ENCODE measurements around the gene DIO3. TPM values are rescaled to one million over a fixed set of nuclear protein-coding genes. Genes with fewer than 3 reads are reported as not detected.
"Not testable (repeated sequence)": the region's sequence is repeated elsewhere in the genome, so short reads cannot be mapped to it uniquely, and the experiment has no call there.

Gene DIO3
- total RNA-seq, 1 experiment from 2014 or later: not detected

- no peak for DNase-seq (ENCODE audit: low read depth, low spot score)
- in situ Hi-C loops (cut with HindIII; ENCODE audit: low pct_unique_long_range_greater_than_20kb, low sequenced_read_pairs): no loop called here
Observed at GRCh38 chr14:101564819-101565698, 3.8 kb downstream of the DIO3 start.

GRCh38 chr14:101567252-101567651 lies 6.0 kb downstream of the DIO3 start:
- no peak for DNase-seq (ENCODE audit: low read depth, low spot score)
- in situ Hi-C loops (cut with HindIII; ENCODE audit: low pct_unique_long_range_greater_than_20kb, low sequenced_read_pairs): no loop called here

- in situ Hi-C loops (cut with HindIII; ENCODE audit: low pct_unique_long_range_greater_than_20kb, low sequenced_read_pairs): no loop called here
Observed at GRCh38 chr14:101571004-101571403, 9.7 kb downstream of the DIO3 start.

GRCh38 chr14:101572526-101572925 lies 11.2 kb downstream of the DIO3 start:
- in situ Hi-C loops (cut with HindIII; ENCODE audit: low pct_unique_long_range_greater_than_20kb, low sequenced_read_pairs): not testable (repeated sequence)

More at GRCh38 chr14:101571004-101571403, 9.7 kb downstream of the DIO3 start:
- DNase-seq (ENCODE audit: low read depth, low spot score): no peak

GRCh38 chr14:101573289-101573688 lies 12.0 kb downstream of the DIO3 start:
- no peak for DNase-seq (ENCODE audit: low read depth, low spot score)
- in situ Hi-C loops (cut with HindIII; ENCODE audit: low pct_unique_long_range_greater_than_20kb, low sequenced_read_pairs): no loop called here

More at GRCh38 chr14:101572526-101572925, 11.2 kb downstream of the DIO3 start:
- not testable (repeated sequence) for DNase-seq (ENCODE audit: low read depth, low spot score)

- DNase-seq (ENCODE audit: low read depth, low spot score): no peak
- in situ Hi-C loops (cut with HindIII; ENCODE audit: low pct_unique_long_range_greater_than_20kb, low sequenced_read_pairs): no loop called here
Observed at GRCh38 chr14:101575581-101575980, 14.3 kb downstream of the DIO3 start.

GRCh38 chr14:101577221-101577909 lies 16.1 kb downstream of the DIO3 start:
- DNase-seq (ENCODE audit: low read depth, low spot score): no peak
- in situ Hi-C loops (cut with HindIII; ENCODE audit: low pct_unique_long_range_greater_than_20kb, low sequenced_read_pairs): no loop called here

- in situ Hi-C loops (cut with HindIII; ENCODE audit: low pct_unique_long_range_greater_than_20kb, low sequenced_read_pairs): no loop called here
- no peak for DNase-seq (ENCODE audit: low read depth, low spot score)
Observed at GRCh38 chr14:101578489-101578888, 17.2 kb downstream of the DIO3 start.

- no peak for DNase-seq (ENCODE audit: low read depth, low spot score)
- in situ Hi-C loops (cut with HindIII; ENCODE audit: low pct_unique_long_range_greater_than_20kb, low sequenced_read_pairs): no loop called here
Observed at GRCh38 chr14:101579372-101580080, 18.2 kb downstream of the DIO3 start.

GRCh38 chr14:101581806-101582205 lies 20.5 kb downstream of the DIO3 start:
- in situ Hi-C loops (cut with HindIII; ENCODE audit: low pct_unique_long_range_greater_than_20kb, low sequenced_read_pairs): no loop called here
- no peak for DNase-seq (ENCODE audit: low read depth, low spot score)

- DNase-seq (ENCODE audit: low read depth, low spot score): no peak
- in situ Hi-C loops (cut with HindIII; ENCODE audit: low pct_unique_long_range_greater_than_20kb, low sequenced_read_pairs): no loop called here
Observed at GRCh38 chr14:101582294-101582693, 21.0 kb downstream of the DIO3 start.

GRCh38 chr14:101583006-101583714 lies 21.9 kb downstream of the DIO3 start:
- in situ Hi-C loops (cut with HindIII; ENCODE audit: low pct_unique_long_range_greater_than_20kb, low sequenced_read_pairs): no loop called here
- no peak for DNase-seq (ENCODE audit: low read depth, low spot score)

GRCh38 chr14:101583715-101584054 lies 22.4 kb downstream of the DIO3 start:
- in situ Hi-C loops (cut with HindIII; ENCODE audit: low pct_unique_long_range_greater_than_20kb, low sequenced_read_pairs): no loop called here

GRCh38 chr14:101584055-101584859 lies 23.0 kb downstream of the DIO3 start:
- in situ Hi-C loops (cut with HindIII; ENCODE audit: low pct_unique_long_range_greater_than_20kb, low sequenced_read_pairs): no loop called here
- no peak for DNase-seq (ENCODE audit: low read depth, low spot score)

More at GRCh38 chr14:101583715-101584054, 22.4 kb downstream of the DIO3 start:
- DNase-seq (ENCODE audit: low read depth, low spot score): no peak

GRCh38 chr14:101585211-101585610 lies 23.9 kb downstream of the DIO3 start:
- in situ Hi-C loops (cut with HindIII; ENCODE audit: low pct_unique_long_range_greater_than_20kb, low sequenced_read_pairs): no loop called here
- no peak for DNase-seq (ENCODE audit: low read depth, low spot score)

- DNase-seq (ENCODE audit: low read depth, low spot score): no peak
- in situ Hi-C loops (cut with HindIII; ENCODE audit: low pct_unique_long_range_greater_than_20kb, low sequenced_read_pairs): no loop called here
Observed at GRCh38 chr14:101586531-101587430, 25.5 kb downstream of the DIO3 start.
